Measurements from ENCODE around the gene SDK1. TPM values are rescaled to one million over a fixed set of nuclear protein-coding genes. Genes with fewer than 3 reads are reported as not detected.

SDK1 gene
- total RNA-seq, 1 experiment from 2014 or later, result 7.1 TPM

DNA sequence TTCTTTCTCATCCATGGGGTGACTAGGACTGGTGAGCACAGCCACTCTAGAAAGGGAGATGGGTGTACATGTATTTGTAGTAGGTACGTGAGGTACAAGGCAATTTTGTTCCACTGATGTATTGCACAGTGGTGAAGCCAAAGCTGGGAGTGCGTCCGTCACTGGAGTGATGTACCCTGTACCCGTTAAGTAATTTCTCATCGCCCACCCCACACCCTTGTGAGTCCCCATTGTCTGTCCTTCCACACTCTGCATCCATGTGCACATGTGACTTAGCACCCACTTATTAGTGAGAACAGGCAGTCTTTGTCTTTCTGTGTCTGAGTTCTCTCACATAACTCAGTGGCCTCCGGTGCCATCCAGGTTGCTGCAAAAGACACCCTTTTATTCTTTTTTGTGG, 658.3 kb downstream of the SDK1 start:
- Histone ChIP-seq H3K27me3 (replicated peaks; ENCODE audit: control insufficient read depth, insufficient read depth, low read length) (no peaks in the 10 kb centered on the region), H3K4me3 (ENCODE audit: low read depth, low read length) (no peak overlapping the region), H3K4me1 (no peaks in the 10 kb centered on the region), H3K36me3 (ENCODE audit: control insufficient read depth, insufficient read depth, low read length) (no peaks in the 10 kb centered on the region), H3K9me3 (no peaks in the 10 kb centered on the region)
- TF ChIP-seq, protein P1, sequence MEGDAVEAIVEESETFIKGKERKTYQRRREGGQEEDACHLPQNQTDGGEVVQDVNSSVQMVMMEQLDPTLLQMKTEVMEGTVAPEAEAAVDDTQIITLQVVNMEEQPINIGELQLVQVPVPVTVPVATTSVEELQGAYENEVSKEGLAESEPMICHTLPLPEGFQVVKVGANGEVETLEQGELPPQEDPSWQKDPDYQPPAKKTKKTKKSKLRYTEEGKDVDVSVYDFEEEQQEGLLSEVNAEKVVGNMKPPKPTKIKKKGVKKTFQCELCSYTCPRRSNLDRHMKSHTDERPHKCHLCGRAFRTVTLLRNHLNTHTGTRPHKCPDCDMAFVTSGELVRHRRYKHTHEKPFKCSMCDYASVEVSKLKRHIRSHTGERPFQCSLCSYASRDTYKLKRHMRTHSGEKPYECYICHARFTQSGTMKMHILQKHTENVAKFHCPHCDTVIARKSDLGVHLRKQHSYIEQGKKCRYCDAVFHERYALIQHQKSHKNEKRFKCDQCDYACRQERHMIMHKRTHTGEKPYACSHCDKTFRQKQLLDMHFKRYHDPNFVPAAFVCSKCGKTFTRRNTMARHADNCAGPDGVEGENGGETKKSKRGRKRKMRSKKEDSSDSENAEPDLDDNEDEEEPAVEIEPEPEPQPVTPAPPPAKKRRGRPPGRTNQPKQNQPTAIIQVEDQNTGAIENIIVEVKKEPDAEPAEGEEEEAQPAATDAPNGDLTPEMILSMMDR (IDR thresholded peaks at IDR 0.05; ENCODE audit: insufficient read depth in 1 of 2, low read depth in 1 of 2, low read length in 1 of 2, severe bottlenecking in 1 of 2, unreplicated experiment in 1 of 2), result no peak
- Mint-ChIP-seq H3K4me3 (ENCODE audit: unreplicated experiment) (no peak overlapping the region), H3K9me3 (ENCODE audit: unreplicated experiment) (no peaks in the 10 kb centered on the region), H3K27ac (ENCODE audit: unreplicated experiment) (no peak overlapping the region), H3K36me3 (ENCODE audit: insufficient read depth, unreplicated experiment) (no peaks in the 10 kb centered on the region), H3K4me1 (ENCODE audit: low read depth, unreplicated experiment) (no peaks in the 10 kb centered on the region), H3K27me3 (ENCODE audit: insufficient read depth, unreplicated experiment) (no peaks in the 10 kb centered on the region)
- DNase-seq, result no peak
- ChIA-PET POLR2A (no interaction called here), CTCF (no interaction called here)
- intact Hi-C loops (cut with micrococcal nuclease; ENCODE audit: unreplicated experiment), result no loop called here
- no TSS peak for BruUV-seq (replicated peaks)

DNA sequence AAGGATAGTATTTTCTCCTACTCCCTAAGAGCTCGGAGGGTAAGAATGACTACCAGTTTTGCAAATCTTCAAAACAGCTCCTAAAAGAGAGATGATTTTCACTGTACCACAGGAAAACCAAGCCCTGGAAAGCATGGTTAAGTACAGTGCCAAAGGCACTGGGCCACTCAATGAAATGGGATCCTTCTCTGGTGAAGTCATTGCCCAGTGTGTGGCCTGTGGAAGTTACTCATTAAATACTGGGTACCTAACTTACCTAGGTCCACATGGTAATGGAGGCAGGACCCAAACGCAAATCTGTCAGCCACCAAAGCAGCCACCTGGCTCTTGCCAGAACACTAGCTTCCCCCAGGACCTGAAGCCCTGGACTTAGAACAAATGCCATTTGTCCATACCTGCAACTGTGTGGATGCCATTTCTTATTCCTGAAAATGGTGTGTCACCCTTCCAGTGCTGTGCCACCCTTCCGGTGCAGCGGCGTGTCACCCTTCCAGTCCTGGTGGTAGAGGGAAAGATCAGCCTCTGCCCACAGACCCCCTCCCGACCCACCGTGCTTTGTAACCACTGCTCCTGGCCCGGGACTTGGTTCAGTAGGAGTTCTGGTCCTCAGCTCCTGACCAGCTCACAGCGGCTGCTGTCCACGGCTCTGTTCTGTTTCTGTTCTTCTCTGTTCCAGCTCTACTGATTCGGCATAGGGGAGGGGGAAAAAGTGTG, 659.2 kb downstream of the SDK1 start:
- Mint-ChIP-seq H3K9me3 (ENCODE audit: unreplicated experiment) (no peaks in the 10 kb centered on the region), H3K27ac (ENCODE audit: unreplicated experiment) (no peak overlapping the region), H3K27me3 (ENCODE audit: insufficient read depth, unreplicated experiment) (no peaks in the 10 kb centered on the region), H3K4me3 (ENCODE audit: unreplicated experiment) (no peak overlapping the region), H3K4me1 (ENCODE audit: low read depth, unreplicated experiment) (no peaks in the 10 kb centered on the region), H3K36me3 (ENCODE audit: insufficient read depth, unreplicated experiment) (no peaks in the 10 kb centered on the region)
- no peak for DNase-seq
- TF ChIP-seq, protein P1 (IDR thresholded peaks at IDR 0.05; ENCODE audit: insufficient read depth in 1 of 2, low read depth in 1 of 2, low read length in 1 of 2, severe bottlenecking in 1 of 2, unreplicated experiment in 1 of 2), result no peak
- CTCF ChIA-PET, result no interaction called here
- H3K36me3 ChIP-seq (ENCODE audit: control insufficient read depth, insufficient read depth, low read length), result no peaks in the 10 kb centered on the region
- H3K27me3 ChIP-seq (replicated peaks; ENCODE audit: control insufficient read depth, insufficient read depth, low read length), result no peaks in the 10 kb centered on the region
- no peak overlapping the region for H3K4me3 ChIP-seq (ENCODE audit: low read depth, low read length)
- intact Hi-C loops (cut with micrococcal nuclease; ENCODE audit: unreplicated experiment), result no loop called here
- H3K4me1 ChIP-seq, result no peaks in the 10 kb centered on the region
- no TSS peak for BruUV-seq (replicated peaks)
- POLR2A ChIA-PET, result no interaction called here
- H3K9me3 ChIP-seq, result no peaks in the 10 kb centered on the region

DNA sequence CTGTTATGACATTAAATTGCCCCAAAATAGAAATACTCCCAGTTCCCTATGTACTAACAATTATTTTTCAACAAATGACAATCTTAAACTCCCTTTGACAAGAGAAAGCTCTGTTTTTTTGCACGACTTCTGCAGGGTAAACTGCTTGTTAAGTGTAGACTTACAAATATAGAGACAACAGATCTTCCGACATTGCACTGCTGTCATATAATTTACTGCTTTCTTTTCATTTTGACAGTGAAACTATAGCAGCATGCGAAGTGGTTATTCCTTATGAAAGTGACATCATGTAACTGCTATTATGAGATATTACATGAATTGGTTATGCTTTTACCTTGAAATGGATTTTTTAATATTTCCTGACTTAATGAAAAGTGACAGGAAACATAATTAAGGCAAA, 659.9 kb downstream of the SDK1 start:
- no peaks in the 10 kb centered on the region for H3K36me3 Mint-ChIP-seq (ENCODE audit: insufficient read depth, unreplicated experiment)
- H3K27ac Mint-ChIP-seq (ENCODE audit: unreplicated experiment), result no peak overlapping the region
- ChIA-PET CTCF (no interaction called here), POLR2A (no interaction called here)
- TF ChIP-seq, protein P1 (IDR thresholded peaks at IDR 0.05; ENCODE audit: insufficient read depth in 1 of 2, low read depth in 1 of 2, low read length in 1 of 2, severe bottlenecking in 1 of 2, unreplicated experiment in 1 of 2), result no peak
- no TSS peak for BruUV-seq (replicated peaks)
- peaks cover 4% of the 10 kb centered on the region for H3K27me3 Mint-ChIP-seq (ENCODE audit: insufficient read depth, unreplicated experiment)
- no peaks in the 10 kb centered on the region for H3K4me1 Mint-ChIP-seq (ENCODE audit: low read depth, unreplicated experiment)
- Histone ChIP-seq H3K4me1 (no peaks in the 10 kb centered on the region), H3K4me3 (ENCODE audit: low read depth, low read length) (no peak overlapping the region), H3K36me3 (ENCODE audit: control insufficient read depth, insufficient read depth, low read length) (no peaks in the 10 kb centered on the region), H3K27me3 (replicated peaks; ENCODE audit: control insufficient read depth, insufficient read depth, low read length) (no peaks in the 10 kb centered on the region), H3K9me3 (no peaks in the 10 kb centered on the region)
- no peak overlapping the region for H3K4me3 Mint-ChIP-seq (ENCODE audit: unreplicated experiment)
- DNase-seq, result no peak
- intact Hi-C loops (cut with micrococcal nuclease; ENCODE audit: unreplicated experiment), result no loop called here
- H3K9me3 Mint-ChIP-seq (ENCODE audit: unreplicated experiment), result no peaks in the 10 kb centered on the region

Measured in Caco-2 (cell line).